KOPT-K1 (cell line): Measurements from ENCODE around the gene ST6GALNAC6.
"Not testable (repeated sequence)": the region's sequence is repeated elsewhere in the genome, so short reads cannot be mapped to it uniquely, and the experiment has no call there.

ENCODE experiments used
- H3K27ac ChIP-seq: fragments of 200-600 bp; sonication (generic); 2 replicates; pipeline ENCODE4 v1.5.1; 2016; ENCODE audit warnings: antibody characterized with exemption, mild to moderate bottlenecking, low read depth, low read length; ENCODE audit not compliant: poor library complexity, severe bottlenecking
- H3K36me3 ChIP-seq: fragments of 200-600 bp; sonication (generic); 2 replicates; pipeline ENCODE4 v1.5.1; 2017; ENCODE audit warnings: antibody characterized with exemption, mild to moderate bottlenecking, low read length, moderate library complexity; ENCODE audit not compliant: insufficient read depth
- H3K9me3 ChIP-seq: fragments of 200-600 bp; sonication (generic); 2 replicates; pipeline ENCODE4 v1.5.1; 2017; ENCODE audit warnings: antibody characterized with exemption, low read length, mild to moderate bottlenecking; ENCODE audit not compliant: insufficient read depth, poor library complexity, severe bottlenecking

ST6GALNAC6 gene

GRCh38 chr9:127838375-127839078 is 60.9 kb downstream of the ST6GALNAC6 start:
- Histone ChIP-seq H3K36me3 (no peaks in the 10 kb centered on the region), H3K27ac (no peak overlapping the region), H3K9me3 (no peaks in the 10 kb centered on the region)

GRCh38 chr9:127837346-127837745 is 62.1 kb downstream of the ST6GALNAC6 start:
- no peak overlapping the region for H3K27ac ChIP-seq
- H3K9me3 ChIP-seq: no peaks in the 10 kb centered on the region

DNA sequence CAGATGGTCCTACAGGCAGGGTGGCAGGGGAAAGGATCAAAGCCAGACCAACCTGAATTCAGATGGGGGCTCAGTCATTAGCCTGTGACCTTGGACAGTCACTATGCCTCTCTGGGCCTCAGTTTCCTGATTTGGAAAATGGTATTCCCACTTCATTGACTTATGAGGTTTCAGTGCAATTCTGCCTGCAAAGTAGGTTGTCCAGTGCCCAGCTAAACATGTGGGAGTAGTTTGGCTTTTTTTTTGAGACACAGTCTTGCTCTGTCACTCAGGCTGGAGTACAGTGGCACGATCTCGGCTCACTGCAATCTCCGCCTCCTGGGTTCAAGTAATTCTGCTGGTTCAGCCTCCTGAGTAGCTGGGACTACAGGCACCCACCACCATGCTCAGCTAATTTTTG is 62.8 kb downstream of the ST6GALNAC6 start:
- not testable (repeated sequence) for H3K9me3 ChIP-seq, H3K36me3 ChIP-seq, H3K27ac ChIP-seq

More at GRCh38 chr9:127837346-127837745, 62.1 kb downstream of the ST6GALNAC6 start:
- no peaks in the 10 kb centered on the region for H3K36me3 ChIP-seq

- Histone ChIP-seq H3K36me3 (no peaks in the 10 kb centered on the region), H3K9me3 (no peaks in the 10 kb centered on the region), H3K27ac (no peak overlapping the region)
Measured at GRCh38 chr9:127835991-127836516, 63.3 kb downstream of the ST6GALNAC6 start.
